Panc1 (cell line): ENCODE measurements around the gene EDEM1.

Experiments used
- POLR2AphosphoS5 ChIP-seq: IDR thresholded peaks from 2 replicates; pipeline ENCODE4 v1.6.1; 2012; ENCODE audit warnings: mild to moderate bottlenecking, low read depth, low read length, moderate library complexity
- SIN3A ChIP-seq: IDR thresholded peaks from 2 replicates; pipeline ENCODE4 v1.6.1; 2012; ENCODE audit warnings: low read depth, mild to moderate bottlenecking, low read length, moderate library complexity, borderline replicate concordance; ENCODE audit not compliant: insufficient read depth
- TCF7L2 ChIP-seq: IDR thresholded peaks from 2 replicates; pipeline ENCODE4 v1.6.1; 2011; ENCODE audit warnings: mild to moderate bottlenecking, low read depth, low read length, inconsistent platforms
- TF ChIP-seq, protein P1 (sequence below): fragments of 450-650 bp; IDR thresholded peaks from 2 replicates; pipeline ENCODE4 v1.5.1; 2017; ENCODE audit warnings: mild to moderate bottlenecking
- TF ChIP-seq, protein P2 (sequence below), 2 experiments: IDR thresholded peaks; 2 replicates each; pipeline ENCODE4 v1.6.1; 2011 to 2012; ENCODE audit warnings: low read depth in 2 of 2, control low read depth in 1 of 2, low read length in 1 of 2, mild to moderate bottlenecking in 1 of 2, moderate library complexity in 1 of 2; ENCODE audit not compliant: insufficient read depth in 1 of 2

DNA sequence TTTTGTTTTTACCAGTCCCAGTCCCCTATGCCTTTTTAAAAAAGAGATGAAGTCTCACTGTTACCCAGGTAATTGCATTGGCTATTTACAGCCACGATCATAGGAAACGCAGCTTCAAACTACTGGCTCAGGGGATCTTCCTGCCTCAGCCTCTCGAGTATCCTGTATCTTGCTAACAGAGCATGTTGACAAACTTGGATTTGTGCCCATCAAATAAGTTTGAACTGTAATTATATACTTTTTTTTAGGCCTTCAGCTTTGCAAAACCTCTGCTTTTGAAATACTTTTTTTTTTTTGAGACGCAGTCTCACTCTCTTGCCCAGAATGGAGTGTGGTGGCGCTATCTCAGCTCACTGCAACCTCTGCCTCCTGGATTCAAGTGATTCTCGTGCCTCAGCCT, 3.0 kb upstream of the EDEM1 start:
- TF ChIP-seq POLR2AphosphoS5 (no peak), SIN3A (no peak), TCF7L2 (no peak)
- TF ChIP-seq, protein P1, sequence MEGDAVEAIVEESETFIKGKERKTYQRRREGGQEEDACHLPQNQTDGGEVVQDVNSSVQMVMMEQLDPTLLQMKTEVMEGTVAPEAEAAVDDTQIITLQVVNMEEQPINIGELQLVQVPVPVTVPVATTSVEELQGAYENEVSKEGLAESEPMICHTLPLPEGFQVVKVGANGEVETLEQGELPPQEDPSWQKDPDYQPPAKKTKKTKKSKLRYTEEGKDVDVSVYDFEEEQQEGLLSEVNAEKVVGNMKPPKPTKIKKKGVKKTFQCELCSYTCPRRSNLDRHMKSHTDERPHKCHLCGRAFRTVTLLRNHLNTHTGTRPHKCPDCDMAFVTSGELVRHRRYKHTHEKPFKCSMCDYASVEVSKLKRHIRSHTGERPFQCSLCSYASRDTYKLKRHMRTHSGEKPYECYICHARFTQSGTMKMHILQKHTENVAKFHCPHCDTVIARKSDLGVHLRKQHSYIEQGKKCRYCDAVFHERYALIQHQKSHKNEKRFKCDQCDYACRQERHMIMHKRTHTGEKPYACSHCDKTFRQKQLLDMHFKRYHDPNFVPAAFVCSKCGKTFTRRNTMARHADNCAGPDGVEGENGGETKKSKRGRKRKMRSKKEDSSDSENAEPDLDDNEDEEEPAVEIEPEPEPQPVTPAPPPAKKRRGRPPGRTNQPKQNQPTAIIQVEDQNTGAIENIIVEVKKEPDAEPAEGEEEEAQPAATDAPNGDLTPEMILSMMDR, result no peak
- TF ChIP-seq, protein P2, sequence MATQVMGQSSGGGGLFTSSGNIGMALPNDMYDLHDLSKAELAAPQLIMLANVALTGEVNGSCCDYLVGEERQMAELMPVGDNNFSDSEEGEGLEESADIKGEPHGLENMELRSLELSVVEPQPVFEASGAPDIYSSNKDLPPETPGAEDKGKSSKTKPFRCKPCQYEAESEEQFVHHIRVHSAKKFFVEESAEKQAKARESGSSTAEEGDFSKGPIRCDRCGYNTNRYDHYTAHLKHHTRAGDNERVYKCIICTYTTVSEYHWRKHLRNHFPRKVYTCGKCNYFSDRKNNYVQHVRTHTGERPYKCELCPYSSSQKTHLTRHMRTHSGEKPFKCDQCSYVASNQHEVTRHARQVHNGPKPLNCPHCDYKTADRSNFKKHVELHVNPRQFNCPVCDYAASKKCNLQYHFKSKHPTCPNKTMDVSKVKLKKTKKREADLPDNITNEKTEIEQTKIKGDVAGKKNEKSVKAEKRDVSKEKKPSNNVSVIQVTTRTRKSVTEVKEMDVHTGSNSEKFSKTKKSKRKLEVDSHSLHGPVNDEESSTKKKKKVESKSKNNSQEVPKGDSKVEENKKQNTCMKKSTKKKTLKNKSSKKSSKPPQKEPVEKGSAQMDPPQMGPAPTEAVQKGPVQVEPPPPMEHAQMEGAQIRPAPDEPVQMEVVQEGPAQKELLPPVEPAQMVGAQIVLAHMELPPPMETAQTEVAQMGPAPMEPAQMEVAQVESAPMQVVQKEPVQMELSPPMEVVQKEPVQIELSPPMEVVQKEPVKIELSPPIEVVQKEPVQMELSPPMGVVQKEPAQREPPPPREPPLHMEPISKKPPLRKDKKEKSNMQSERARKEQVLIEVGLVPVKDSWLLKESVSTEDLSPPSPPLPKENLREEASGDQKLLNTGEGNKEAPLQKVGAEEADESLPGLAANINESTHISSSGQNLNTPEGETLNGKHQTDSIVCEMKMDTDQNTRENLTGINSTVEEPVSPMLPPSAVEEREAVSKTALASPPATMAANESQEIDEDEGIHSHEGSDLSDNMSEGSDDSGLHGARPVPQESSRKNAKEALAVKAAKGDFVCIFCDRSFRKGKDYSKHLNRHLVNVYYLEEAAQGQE (IDR thresholded peaks at IDR 0.05; ENCODE audit: insufficient read depth in 1 of 2, low read depth in 2 of 2, low read length in 1 of 2), result no peak
